IPS-NIHi7 (cell line): ENCODE data around the gene PARP9.
"Not testable (repeated sequence)": the region's sequence is repeated elsewhere in the genome, so short reads cannot be mapped to it uniquely, and the experiment has no call there.

Experiments
- DNase-seq: peaks from one replicate; pipeline ENCODE4 v3.0.0; 2012; ENCODE audit warnings: mixed read lengths; ENCODE audit errors: extremely low spot score

Gene PARP9

GRCh38 chr3:122523317-122523716 is 40.8 kb downstream of the PARP9 start:
- DNase-seq: no peak

- DNase-seq: no peak
These were observed 43.2 kb downstream of the PARP9 start for GRCh38 chr3:122520861-122521260.

DNA sequence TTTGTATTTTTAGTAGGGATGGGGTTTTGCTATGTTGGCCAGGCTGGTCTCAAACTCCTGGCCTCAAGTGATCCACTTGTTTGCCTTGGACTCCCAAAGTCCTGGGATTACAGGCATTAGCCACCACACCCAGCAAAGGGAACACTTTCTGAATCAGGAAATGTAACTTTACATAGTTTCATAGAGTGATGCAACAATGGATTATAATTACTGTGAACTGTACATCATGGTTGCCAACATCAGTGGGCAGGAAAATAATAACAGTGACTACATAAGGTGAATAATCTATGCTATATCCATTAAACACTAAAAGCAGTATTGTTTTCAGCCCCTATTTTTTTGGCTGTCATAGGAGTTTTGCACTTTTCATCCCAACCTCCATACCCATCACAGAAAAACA is 44.4 kb downstream of the PARP9 start:
- no peak for DNase-seq

DNA sequence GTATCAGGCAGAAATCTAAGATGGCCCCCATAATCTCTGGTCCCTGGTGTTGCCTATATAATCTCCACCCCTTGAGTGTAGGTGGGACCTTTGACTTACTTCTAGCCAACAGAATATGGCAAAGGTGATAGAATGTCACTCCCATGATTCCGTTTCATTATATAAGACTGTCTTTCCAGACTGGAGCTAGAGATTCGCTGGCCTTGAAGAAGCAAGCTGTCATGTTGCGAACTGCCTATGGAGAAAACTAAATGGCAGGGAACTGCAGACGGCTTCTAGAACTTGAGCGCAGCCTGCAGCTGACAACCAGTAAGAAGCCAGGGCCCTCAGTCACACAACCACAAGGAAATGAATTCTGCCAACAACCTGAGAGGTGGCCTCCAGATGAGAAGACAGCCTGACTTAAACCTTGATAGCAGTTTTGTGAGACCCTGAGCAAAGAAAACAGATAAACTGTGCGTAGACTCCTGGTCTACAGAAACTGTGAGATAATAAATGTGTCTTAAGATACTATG is 47.2 kb downstream of the PARP9 start:
- no peak for DNase-seq

GRCh38 chr3:122515870-122516269 is 48.2 kb downstream of the PARP9 start:
- DNase-seq: no peak

GRCh38 chr3:122515020-122515468 is 49.1 kb downstream of the PARP9 start:
- no peak for DNase-seq

- DNase-seq: peak; percentile 94
These were observed 49.7 kb downstream of the PARP9 start, which contains the start of gene KPNA1 for GRCh38 chr3:122514123-122515019. TSS of gene KPNA1 (minus strand) at chr3:122514939. CDS start at chr3:122496565, 18,374 bp downstream.

DNA sequence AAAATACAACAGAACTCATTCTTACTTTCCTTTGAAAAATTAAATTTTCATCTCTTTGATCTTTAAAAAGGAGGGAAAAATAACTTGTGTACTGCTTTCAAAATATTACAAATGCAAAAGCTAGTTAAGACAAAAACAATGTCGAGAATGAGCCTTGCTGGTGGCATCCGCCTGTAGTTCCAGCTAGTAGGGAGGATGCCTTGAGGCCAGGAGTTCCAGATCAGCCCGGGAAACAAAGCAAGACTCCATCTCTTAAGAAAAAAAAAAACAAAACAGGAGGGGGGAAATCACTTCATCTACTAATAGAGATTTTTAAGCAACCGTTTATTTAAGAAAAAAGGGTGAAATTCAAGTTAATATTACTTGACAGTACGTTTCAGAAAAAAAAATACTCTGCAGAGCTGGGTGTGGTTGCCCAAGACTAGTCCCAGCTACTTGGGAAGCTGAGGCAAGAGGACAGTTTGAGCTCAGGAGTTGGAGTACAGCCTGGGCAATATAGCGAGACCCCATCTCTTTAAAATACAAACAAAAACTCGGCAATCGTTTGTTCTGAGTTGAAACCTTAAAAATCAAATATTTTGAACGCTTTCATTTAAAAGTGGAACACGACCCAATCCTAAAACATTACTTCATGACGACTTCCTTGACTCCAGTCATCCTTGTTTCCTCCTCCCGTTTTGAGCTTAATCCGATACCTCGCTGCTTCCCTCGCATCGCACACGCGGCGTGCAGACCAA is 50.5 kb downstream of the PARP9 start:
- DNase-seq: no peak

DNA sequence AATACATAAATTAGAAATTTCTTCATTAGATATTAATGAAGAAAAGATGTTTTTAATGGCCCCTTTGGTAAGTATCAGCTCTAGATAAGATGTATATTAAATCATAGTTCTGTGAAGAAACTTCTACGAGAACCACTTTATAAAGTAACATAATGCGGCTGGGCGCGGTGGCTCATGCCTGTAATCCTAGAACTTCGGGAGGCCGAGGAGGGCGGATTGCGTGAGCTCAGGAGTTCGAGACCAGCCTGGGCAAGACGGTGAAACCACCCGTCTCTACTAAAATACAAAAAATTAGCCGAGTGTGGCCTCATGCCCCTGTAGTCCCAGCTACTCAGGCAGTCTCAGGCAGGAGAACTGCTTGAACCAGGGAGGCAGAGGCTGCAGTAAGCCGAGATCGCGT is 51.8 kb downstream of the PARP9 start:
- DNase-seq: no peak

GRCh38 chr3:122510878-122511535 is 53.1 kb downstream of the PARP9 start:
- no peak for DNase-seq

GRCh38 chr3:122508944-122509343 is 55.2 kb downstream of the PARP9 start:
- not testable (repeated sequence) for DNase-seq

DNA sequence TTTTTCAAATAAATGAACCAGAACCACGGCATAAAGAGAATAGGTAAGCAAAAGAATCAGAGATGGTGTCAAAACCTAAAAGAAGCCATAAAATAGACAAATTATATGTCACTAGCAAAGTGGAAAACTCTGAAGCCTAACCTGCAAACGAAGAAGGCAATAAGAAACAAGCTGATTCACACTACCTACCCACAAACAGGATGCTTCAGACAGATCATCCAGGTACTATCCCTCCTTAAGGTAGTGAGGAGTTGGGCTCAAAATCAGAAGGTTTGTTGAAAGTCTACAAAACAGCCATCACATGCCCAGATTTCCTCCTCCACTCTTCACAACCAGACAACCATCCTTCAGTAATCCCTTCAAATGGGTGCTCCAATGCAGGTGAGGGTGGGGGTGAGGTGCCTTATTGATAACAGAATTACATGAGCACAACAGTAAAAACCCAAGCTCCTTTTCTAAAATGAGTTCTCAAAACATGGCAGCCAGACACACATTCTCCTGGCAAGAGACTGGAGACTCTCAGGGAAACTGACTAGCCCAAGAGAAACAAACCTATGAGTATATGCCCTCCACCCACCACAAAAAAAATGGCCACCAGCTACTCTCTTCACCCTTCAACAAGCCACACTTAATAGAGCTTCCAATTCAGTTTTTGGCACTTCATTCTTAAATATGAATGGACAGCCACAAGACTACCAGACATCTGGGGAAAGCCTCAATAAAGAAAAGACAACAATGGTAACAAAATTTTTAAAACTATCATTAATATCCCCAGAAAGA is 55.8 kb downstream of the PARP9 start:
- DNase-seq: no peak

- no peak for DNase-seq
These were observed 57.6 kb downstream of the PARP9 start for GRCh38 chr3:122506450-122506849.

DNA sequence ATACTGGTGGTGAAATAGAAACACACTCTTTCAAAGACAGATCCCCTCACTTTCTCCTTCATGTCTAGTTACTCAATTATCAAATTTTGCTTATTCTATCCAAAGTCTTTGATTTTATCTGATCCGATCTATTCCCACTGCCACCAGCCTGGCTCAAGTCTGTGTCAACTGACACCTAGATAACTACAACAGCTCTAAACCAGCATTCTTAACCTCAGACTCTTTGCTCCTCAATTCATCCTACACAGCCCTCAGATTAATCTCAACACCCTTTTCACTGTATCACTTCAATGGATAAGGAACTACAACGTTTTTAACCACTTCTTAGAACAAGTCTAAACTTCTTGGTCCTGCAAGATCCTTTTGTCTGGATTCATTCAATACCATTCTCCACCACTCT is 58.4 kb downstream of the PARP9 start:
- no peak for DNase-seq

- DNase-seq: no peak
These were observed 61.2 kb downstream of the PARP9 start for GRCh38 chr3:122502941-122503340.

GRCh38 chr3:122502139-122502538 is 62.0 kb downstream of the PARP9 start:
- no peak for DNase-seq

DNA sequence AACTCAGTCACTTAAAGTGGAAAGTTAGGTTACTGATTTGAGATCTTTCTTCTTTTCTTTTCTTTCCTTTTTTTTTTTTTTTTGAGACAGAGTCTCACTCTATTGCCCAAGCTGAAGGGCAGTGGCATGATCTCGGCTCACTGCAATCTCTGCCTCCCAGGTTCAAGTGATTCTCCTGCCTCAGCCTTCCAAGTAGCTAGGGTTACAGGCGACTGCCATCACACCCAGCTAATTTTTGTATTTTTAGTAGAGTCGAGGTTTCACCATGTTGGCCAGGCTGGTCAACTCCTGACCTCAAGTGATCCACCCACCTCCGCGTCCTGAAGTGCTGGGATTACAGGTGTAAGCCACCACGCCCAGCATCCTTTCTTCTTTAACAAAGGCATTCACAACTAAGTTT is 63.1 kb downstream of the PARP9 start:
- DNase-seq: not testable (repeated sequence)

GRCh38 chr3:122498152-122498551 is 65.9 kb downstream of the PARP9 start:
- no peak for DNase-seq

GRCh38 chr3:122497425-122497824 is 66.7 kb downstream of the PARP9 start:
- DNase-seq: no peak

DNA sequence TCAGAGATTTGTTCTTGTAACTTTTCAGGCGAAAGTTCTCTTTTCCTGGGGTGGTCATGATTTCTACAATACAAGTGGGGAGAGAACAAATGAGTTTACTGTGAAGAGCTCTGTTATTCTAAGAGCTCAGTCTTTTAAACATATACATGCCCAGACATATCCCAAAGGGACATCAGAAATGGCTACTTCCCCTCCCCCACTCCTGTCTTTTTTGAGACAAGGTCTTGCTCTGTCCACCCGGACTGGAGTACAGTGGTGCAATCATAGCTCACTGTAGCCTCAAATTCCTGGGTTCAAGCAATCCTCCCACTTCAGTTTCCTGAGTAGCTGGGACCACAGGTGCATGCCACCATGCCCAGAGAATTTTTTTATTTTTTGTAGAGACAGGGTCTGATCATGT is 67.6 kb downstream of the PARP9 start:
- no peak for DNase-seq

DNA sequence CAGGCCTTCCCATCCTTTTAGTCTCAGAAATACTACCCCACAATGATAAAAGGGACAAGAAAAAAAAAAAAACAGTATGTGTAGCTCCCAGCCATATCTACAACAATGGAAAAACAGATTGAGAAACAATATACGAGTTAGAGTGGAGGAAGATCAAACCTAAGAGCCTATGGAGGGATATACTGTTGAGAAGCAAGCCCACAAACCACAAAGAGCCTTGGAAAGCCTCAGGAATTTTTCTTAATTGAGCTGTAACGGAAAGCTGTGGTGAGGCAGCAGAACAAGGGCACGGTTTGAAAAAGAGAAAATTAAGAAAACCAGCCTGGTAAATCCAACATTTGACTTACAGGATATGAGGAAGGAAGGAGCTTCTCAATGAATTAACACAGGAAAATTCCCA is 70.8 kb downstream of the PARP9 start:
- DNase-seq: no peak
